Loucy (cell line): ENCODE measurements around the gene SBF2.

Source experiments
- H2AFZ ChIP-seq: fragments of 200-600 bp; sonication (generic); 2 replicates; pipeline ENCODE4 v1.6.0; 2016; ENCODE audit warnings: antibody characterized with exemption, mild to moderate bottlenecking, low read length, moderate library complexity
- H3F3A ChIP-seq: fragments of 200-600 bp; 2 replicates; pipeline ENCODE4 v1.6.0; 2016; ENCODE audit warnings: antibody characterized with exemption, low read depth, mild to moderate bottlenecking
- H3K27me3 ChIP-seq: fragments of 200-600 bp; sonication (generic); 2 replicates; pipeline ENCODE4 v1.6.1; 2014; ENCODE audit warnings: low read length, mild to moderate bottlenecking; ENCODE audit not compliant: insufficient read depth, poor library complexity, severe bottlenecking
- H3K36me3 ChIP-seq: fragments of 200-600 bp; sonication (generic); 2 replicates; pipeline ENCODE4 v1.6.1; 2016; ENCODE audit warnings: low read length; ENCODE audit not compliant: insufficient read depth
- H3K4me1 ChIP-seq: fragments of 200-600 bp; sonication (generic); 2 replicates; pipeline ENCODE4 v1.5.1; 2014; ENCODE audit warnings: low read length, mild to moderate bottlenecking; ENCODE audit not compliant: insufficient read depth, poor library complexity, severe bottlenecking
- H3K4me2 ChIP-seq: fragments of 200-600 bp; sonication (generic); 2 replicates; pipeline ENCODE4 v1.6.0; 2014; ENCODE audit warnings: antibody characterized with exemption, low read length, low read depth, mild to moderate bottlenecking; ENCODE audit not compliant: poor library complexity, severe bottlenecking
- H3K4me3 ChIP-seq: fragments of 200-600 bp; sonication (generic); 2 replicates; pipeline ENCODE4 v1.5.1; 2014; ENCODE audit warnings: low read length, mild to moderate bottlenecking, mixed read lengths; ENCODE audit not compliant: poor library complexity, severe bottlenecking
- H3K79me2 ChIP-seq: fragments of 200-600 bp; sonication (generic); 2 replicates; pipeline ENCODE4 v1.6.1; 2014; ENCODE audit warnings: low read length; ENCODE audit not compliant: insufficient read depth
- H3K9ac ChIP-seq: fragments of 200-600 bp; sonication (generic); 2 replicates; pipeline ENCODE4 v1.6.0; 2014; ENCODE audit warnings: mild to moderate bottlenecking, low read depth, low read length, moderate library complexity; ENCODE audit not compliant: poor library complexity, severe bottlenecking
- H3K9me2 ChIP-seq: fragments of 200-600 bp; sonication (generic); replicated peaks from 2 replicates; pipeline ENCODE4 v1.6.1; 2016; ENCODE audit warnings: low read depth, low read length, mixed read lengths
- H3K9me3 ChIP-seq: fragments of 200-600 bp; sonication (generic); 2 replicates; pipeline ENCODE4 v1.6.1; 2014; ENCODE audit warnings: mild to moderate bottlenecking, antibody characterized with exemption, low read length, low read depth; ENCODE audit not compliant: insufficient read depth
- H4K20me1 ChIP-seq: fragments of 200-600 bp; sonication (generic); 2 replicates; pipeline ENCODE4 v1.6.0; 2014; ENCODE audit warnings: antibody characterized with exemption, low read length, mild to moderate bottlenecking; ENCODE audit not compliant: insufficient read depth, poor library complexity, severe bottlenecking
- EZH2phosphoT487 ChIP-seq: fragments of 200-600 bp; IDR thresholded peaks from 2 replicates; pipeline ENCODE4 v1.6.1; 2018; ENCODE audit warnings: antibody characterized with exemption, mild to moderate bottlenecking, moderate library complexity, borderline replicate concordance
- TF ChIP-seq, protein P1 (sequence below): fragments of 200-600 bp; sonication (generic); conservative IDR thresholded peaks from 2 replicates; pipeline ENCODE4 v1.5.1; 2014; ENCODE audit warnings: mild to moderate bottlenecking, antibody characterized with exemption, low read length

SBF2 gene

DNA sequence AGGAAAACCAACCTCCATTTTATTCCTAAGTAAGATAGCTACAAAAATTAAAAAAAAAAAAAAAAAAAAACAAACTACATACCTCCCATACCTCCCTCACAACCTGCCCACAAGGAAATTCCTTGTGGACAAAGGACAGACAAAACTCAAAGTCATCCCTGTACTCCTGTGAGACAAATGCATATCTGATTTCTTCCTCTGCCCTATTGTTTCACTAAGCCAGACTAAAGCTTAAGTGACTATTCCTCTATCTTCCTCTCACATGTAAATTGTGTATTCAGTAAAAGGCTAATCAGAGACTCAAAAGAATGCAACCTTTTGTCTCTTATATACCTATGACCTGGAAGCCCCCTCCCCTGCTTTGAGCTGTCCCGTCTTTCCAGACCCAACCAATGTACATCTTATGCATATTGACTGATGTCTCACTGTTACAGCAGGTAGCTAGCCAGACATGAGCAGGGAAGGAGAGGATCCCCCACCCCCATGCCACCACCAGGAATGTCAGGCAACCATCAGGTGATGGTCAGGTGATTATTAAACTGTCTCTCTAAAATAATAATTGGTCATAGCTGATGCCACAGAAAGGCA, 289.4 kb downstream of the SBF2 start:
- TF ChIP-seq, protein P1, sequence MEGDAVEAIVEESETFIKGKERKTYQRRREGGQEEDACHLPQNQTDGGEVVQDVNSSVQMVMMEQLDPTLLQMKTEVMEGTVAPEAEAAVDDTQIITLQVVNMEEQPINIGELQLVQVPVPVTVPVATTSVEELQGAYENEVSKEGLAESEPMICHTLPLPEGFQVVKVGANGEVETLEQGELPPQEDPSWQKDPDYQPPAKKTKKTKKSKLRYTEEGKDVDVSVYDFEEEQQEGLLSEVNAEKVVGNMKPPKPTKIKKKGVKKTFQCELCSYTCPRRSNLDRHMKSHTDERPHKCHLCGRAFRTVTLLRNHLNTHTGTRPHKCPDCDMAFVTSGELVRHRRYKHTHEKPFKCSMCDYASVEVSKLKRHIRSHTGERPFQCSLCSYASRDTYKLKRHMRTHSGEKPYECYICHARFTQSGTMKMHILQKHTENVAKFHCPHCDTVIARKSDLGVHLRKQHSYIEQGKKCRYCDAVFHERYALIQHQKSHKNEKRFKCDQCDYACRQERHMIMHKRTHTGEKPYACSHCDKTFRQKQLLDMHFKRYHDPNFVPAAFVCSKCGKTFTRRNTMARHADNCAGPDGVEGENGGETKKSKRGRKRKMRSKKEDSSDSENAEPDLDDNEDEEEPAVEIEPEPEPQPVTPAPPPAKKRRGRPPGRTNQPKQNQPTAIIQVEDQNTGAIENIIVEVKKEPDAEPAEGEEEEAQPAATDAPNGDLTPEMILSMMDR: no peak
- no peak for TF ChIP-seq EZH2phosphoT487
- no peak overlapping the region for H3K4me3 ChIP-seq
- H3K4me2 ChIP-seq: no peak overlapping the region
- no peaks in the 10 kb centered on the region; the same call in 1 of the 2 replicates for H3K9me3 ChIP-seq
- no peaks in the 10 kb centered on the region for H3K27me3 ChIP-seq
- no peaks in the 10 kb centered on the region for H3K9me2 ChIP-seq
- no peak overlapping the region for H3K9ac ChIP-seq
- H3K79me2 ChIP-seq: no peaks in the 10 kb centered on the region
- H2AFZ ChIP-seq: no peak overlapping the region
- H3F3A ChIP-seq: no peaks in the 10 kb centered on the region
- H3K36me3 ChIP-seq: no peaks in the 10 kb centered on the region
- no peaks in the 10 kb centered on the region for H4K20me1 ChIP-seq
- no peaks in the 10 kb centered on the region for H3K4me1 ChIP-seq

DNA sequence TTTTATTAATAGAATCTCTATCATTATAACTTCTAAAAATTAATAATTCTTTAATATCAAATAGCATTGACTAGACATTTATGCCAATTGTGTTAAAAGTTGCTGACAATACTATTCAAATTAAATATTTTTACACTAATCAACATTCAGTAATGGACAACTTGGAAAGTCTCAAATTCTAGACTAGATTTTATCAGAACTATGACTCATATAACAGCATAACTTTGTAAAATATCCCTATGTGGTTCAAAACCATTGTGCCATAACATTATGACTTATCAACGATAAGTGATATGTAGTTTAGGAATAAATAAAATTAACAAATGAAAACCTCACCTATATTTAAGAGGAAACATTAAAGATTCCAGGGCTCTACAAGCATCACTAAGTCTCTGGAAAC, 291.8 kb downstream of the SBF2 start:
- Histone ChIP-seq H3K4me2 (no peak overlapping the region), H3F3A (no peaks in the 10 kb centered on the region), H3K9me2 (no peaks in the 10 kb centered on the region), H4K20me1 (no peaks in the 10 kb centered on the region), H3K9me3 (no peaks in the 10 kb centered on the region), H3K4me1 (peaks cover 7% of the 10 kb centered on the region), H3K79me2 (no peaks in the 10 kb centered on the region), H3K9ac (no peak overlapping the region), H3K27me3 (no peaks in the 10 kb centered on the region), H3K4me3 (no peak overlapping the region), H2AFZ (no peak overlapping the region), H3K36me3 (no peaks in the 10 kb centered on the region)
- TF ChIP-seq, protein P1: no peak
- no peak for TF ChIP-seq EZH2phosphoT487

DNA sequence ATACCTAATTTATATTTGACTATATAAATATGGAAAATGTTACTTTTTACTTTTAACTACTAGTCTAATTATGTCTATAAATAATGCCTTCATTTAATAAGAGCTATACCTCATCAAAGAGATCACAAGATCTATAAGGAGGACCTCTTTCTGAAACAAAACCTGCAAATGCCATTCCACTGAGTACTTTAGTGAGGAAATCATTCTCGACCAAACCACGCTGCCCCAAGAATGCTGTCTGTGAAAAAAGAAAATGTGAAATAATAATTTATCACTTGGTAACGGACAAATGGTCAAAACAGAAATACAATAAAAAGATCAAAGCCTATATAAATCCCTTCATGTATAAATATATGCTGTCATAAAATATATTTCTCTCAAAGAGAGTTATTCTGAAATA, 301.7 kb downstream of the SBF2 start:
- Histone ChIP-seq H3F3A (no peaks in the 10 kb centered on the region), H3K9ac (no peak overlapping the region), H3K27me3 (no peaks in the 10 kb centered on the region), H2AFZ (no peak overlapping the region), H3K36me3 (no peaks in the 10 kb centered on the region), H3K4me2 (no peak overlapping the region), H3K4me1 (no peaks in the 10 kb centered on the region), H3K79me2 (no peaks in the 10 kb centered on the region), H3K9me3 (no peaks in the 10 kb centered on the region), H3K4me3 (no peak overlapping the region), H4K20me1 (no peaks in the 10 kb centered on the region), H3K9me2 (no peaks in the 10 kb centered on the region)
- TF ChIP-seq, protein P1: no peak
- TF ChIP-seq EZH2phosphoT487: no peak
